Spleen (tissue), 11 donors: ENCODE data around the gene CASQ2. TPM values are rescaled to one million over a fixed set of nuclear protein-coding genes. Genes with fewer than 3 reads are reported as not detected.

Experiments used
- DNase-seq: peaks from one replicate; pipeline ENCODE4 v3.0.0-alpha.2; 2020
- H3K27ac ChIP-seq, 8 donors: fragments of 200-600 bp; sonication (generic) in 7 of 8; 1 replicate in 4 of 8; 2 replicates in 4 of 8; pipeline versions ENCODE4 v1.5.0 to v1.8.0; 2016 to 2021; ENCODE audit warnings: inconsistent platforms in 4 of 8, mild to moderate bottlenecking in 4 of 8, moderate library complexity in 1 of 8
- H3K27me3 ChIP-seq, 7 donors: fragments of 200-600 bp; sonication (generic) in 6 of 7; replicated peaks in 1 of 7; 1 replicate in 4 of 7; 2 replicates in 3 of 7; pipeline versions ENCODE4 v1.5.0 to v1.8.0; 2016 to 2021; ENCODE audit warnings: inconsistent platforms in 3 of 7, mild to moderate bottlenecking in 1 of 7
- H3K36me3 ChIP-seq, 6 donors: fragments of 200-600 bp; sonication (generic) in 5 of 6; 1 replicate in 4 of 6; 2 replicates in 2 of 6; pipeline versions ENCODE4 v1.5.0 to v1.8.0; 2016 to 2021; ENCODE audit warnings: inconsistent platforms in 2 of 6
- H3K4me1 ChIP-seq, 6 donors: fragments of 200-600 bp; sonication (generic) in 5 of 6; 1 replicate in 3 of 6; 2 replicates in 3 of 6; pipeline versions ENCODE4 v1.5.0 to v1.8.0; 2016 to 2021; ENCODE audit warnings: inconsistent platforms in 3 of 6
- H3K4me3 ChIP-seq, 8 donors: fragments of 200-600 bp; sonication (generic) in 7 of 8; 1 replicate in 4 of 8; 2 replicates in 4 of 8; pipeline versions ENCODE4 v1.5.0 to v1.8.0; 2016 to 2021; ENCODE audit warnings: inconsistent platforms in 4 of 8, mild to moderate bottlenecking in 4 of 8, moderate library complexity in 2 of 8
- H3K9me3 ChIP-seq, 8 donors: fragments of 200-600 bp; sonication (generic) in 7 of 8; 1 replicate in 4 of 8; 2 replicates in 4 of 8; pipeline versions ENCODE4 v1.5.0 to v1.8.0; 2016 to 2021; ENCODE audit warnings: inconsistent platforms in 4 of 8
- CTCF ChIP-seq, 11 experiments: fragments of 200-600 bp in 7 of 11; fragments of 450-650 bp in 4 of 11; sonication (generic) in 4 of 11; IDR thresholded peaks in 8 of 11; conservative IDR thresholded peaks in 3 of 11; 1 replicate in 7 of 11; 2 replicates in 4 of 11; pipeline versions ENCODE4 v1.4.0 to v1.8.0; 2016 to 2021; ENCODE audit warnings: antibody characterized with exemption in 11 of 11, inconsistent platforms in 4 of 11, mild to moderate bottlenecking in 1 of 11
- POLR2A ChIP-seq, 3 donors: fragments of 450-650 bp; IDR thresholded peaks; one replicate each; pipeline ENCODE4 v1.5.1; 2017; ENCODE audit warnings: antibody characterized with exemption in 3 of 3, mild to moderate bottlenecking in 1 of 3
- POLR2AphosphoS5 ChIP-seq, 3 donors: sonication (generic); formaldehyde crosslinking; IDR thresholded peaks; one replicate each; pipeline ENCODE4 v1.5.1; 2017; ENCODE audit warnings: antibody characterized with exemption in 3 of 3
- WGBS, 5 donors: extraction: QIAGEN DNeasy Blood & Tissue Kit in 3 of 5; methylation state at CpG; one replicate each; pipeline versions ENCODE4 v1.1.5 to v1.1.7; 2013 to 2018; 5-methylcytosine and 5-hydroxymethylcytosine counted together
- intact Hi-C: fragments of 100-400 bp; cut with DNase I; formaldehyde crosslinking; loops from one replicate; pipeline ENCODE4 v1.15.0; 2023; ENCODE audit warnings: low total_unique reads
- polyA plus RNA-seq, 3 donors: library from polyadenylated mRNA; stranded (reverse); fragments of 200-250 nt; gene quantifications; one replicate each; pipeline ENCODE4 v1.2.1, GENCODE V29; 2013
- total RNA-seq, 7 donors: library from RNA; depleted of rRNA in 3 of 7; stranded (reverse); fragments of >200 nt in 3 of 7; fragmentation: NEBNext Ultra II Directional in 4 of 7; extraction: Animal tissue kit (Norgen Biotek cat#: 25700) in 4 of 7; gene quantifications; one replicate each; pipeline versions ENCODE4 v1.1.0 to v1.2.1, GENCODE V29; 2016 to 2021
- donor health status: healthy with polysubstance abuse.
- donor health status: DM: no; HTN: no; CAD: no; lungs with moderate emphysema.
- donor health status: DM: no; HTN: no; CAD: no.
- donor health status: Bipolar disorder and iron deficiency.
- donor health status: healthy.
- donor health status: DM: no; HTN: no; CAD: no.
- donor health status: DM: yes; HTN: yes; CAD: no.

Gene CASQ2
- total and polyA plus RNA-seq, 10 donors, result 0.24 to 0.93 (median 0.51) TPM

- no peak overlapping the region for H3K4me3 ChIP-seq
- H3K27ac ChIP-seq, result no peak overlapping the region
- H3K27me3 ChIP-seq, result no peaks in the 10 kb centered on the region
- TF ChIP-seq CTCF (IDR thresholded peaks at IDR 0.05 in 8 of 11, conservative IDR thresholded peaks at IDR 0.05 in 3 of 11), result no peak
- no peak for TF ChIP-seq POLR2AphosphoS5 (IDR thresholded peaks at IDR 0.05)
- TF ChIP-seq POLR2A (IDR thresholded peaks at IDR 0.05), result no peak
- intact Hi-C loops, result no loop called here
- no peaks in the 10 kb centered on the region for H3K9me3 ChIP-seq
- peaks cover 0 to 33% (median 8%) of the 10 kb centered on the region in 6 donors for H3K36me3 ChIP-seq
- WGBS, 5 donors, result 95 to 97% (median 95%) methylated on average over 4 of the region's 4 CpGs
- no peak for DNase-seq
- no peaks in the 10 kb centered on the region for H3K4me1 ChIP-seq
These were observed 76.3 kb downstream of the CASQ2 start for GRCh38 chr1:115692224-115692623.

GRCh38 chr1:115690972-115691371 lies 77.5 kb downstream of the CASQ2 start:
- intact Hi-C loops, result no loop called here
- no peak for DNase-seq
- no peaks in the 10 kb centered on the region for H3K27me3 ChIP-seq
- H3K9me3 ChIP-seq, result no peaks in the 10 kb centered on the region
- peaks cover 0 to 35% (median 8%) of the 10 kb centered on the region in 6 donors for H3K36me3 ChIP-seq
- 95 to 98% (median 96%) methylated on average over 8 of the region's 8 CpGs for WGBS, 5 donors
- no peak overlapping the region for H3K27ac ChIP-seq
- no peak overlapping the region for H3K4me3 ChIP-seq
- no peaks in the 10 kb centered on the region for H3K4me1 ChIP-seq
- no peak for TF ChIP-seq CTCF (IDR thresholded peaks at IDR 0.05 in 8 of 11, conservative IDR thresholded peaks at IDR 0.05 in 3 of 11)
- TF ChIP-seq POLR2AphosphoS5 (IDR thresholded peaks at IDR 0.05), result no peak
- no peak for TF ChIP-seq POLR2A (IDR thresholded peaks at IDR 0.05)

- no peaks in the 10 kb centered on the region for H3K4me1 ChIP-seq
- TF ChIP-seq POLR2AphosphoS5 (IDR thresholded peaks at IDR 0.05) (no peak), POLR2A (IDR thresholded peaks at IDR 0.05) (no peak), CTCF (IDR thresholded peaks at IDR 0.05 in 8 of 11, conservative IDR thresholded peaks at IDR 0.05 in 3 of 11) (no peak)
- WGBS, 5 donors, result 85 to 96% (median 94%) methylated on average over 2 to 3 of the region's 3 CpGs
- H3K9me3 ChIP-seq, result no peaks in the 10 kb centered on the region
- no peak overlapping the region for H3K4me3 ChIP-seq
- peaks cover 0 to 55% (median 14%) of the 10 kb centered on the region in 6 donors for H3K36me3 ChIP-seq
- no peaks in the 10 kb centered on the region for H3K27me3 ChIP-seq
- H3K27ac ChIP-seq, result no peak overlapping the region
- intact Hi-C loops, result no loop called here
- no peak for DNase-seq
These were observed 80.8 kb downstream of the CASQ2 start for GRCh38 chr1:115687744-115688143.

DNA sequence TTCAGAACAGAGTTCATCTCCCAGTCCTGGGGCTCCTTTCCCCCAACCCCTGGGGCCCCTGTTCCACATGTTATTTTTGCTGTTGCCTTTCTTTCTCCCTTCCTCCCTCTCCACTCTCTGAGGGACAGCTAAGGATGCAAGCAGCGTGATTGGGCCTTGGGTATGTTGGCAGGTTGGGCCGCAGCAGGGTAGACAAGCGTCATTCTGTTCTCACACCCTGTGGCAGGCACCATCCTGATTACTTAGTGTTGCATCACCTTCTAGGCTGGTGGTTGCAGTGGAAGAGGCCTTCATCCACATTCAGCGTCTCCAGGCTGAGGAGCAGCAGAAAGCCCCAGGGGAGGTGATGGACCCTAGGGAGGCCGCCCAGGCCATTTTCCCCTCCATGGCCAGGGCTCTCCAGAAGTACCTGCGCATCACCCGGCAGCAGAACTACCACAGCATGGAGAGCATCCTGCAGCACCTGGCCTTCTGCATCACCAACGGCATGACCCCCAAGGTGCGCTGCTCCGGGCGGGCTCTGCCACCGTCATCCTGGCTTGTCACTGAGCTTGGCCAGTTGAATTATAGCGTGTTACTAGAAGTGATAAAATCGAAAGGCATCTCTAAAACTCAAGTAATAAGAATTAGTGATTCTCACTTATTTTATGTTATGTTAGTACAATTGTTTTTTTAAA lies 83.3 kb downstream of the CASQ2 start:
- H3K27me3 ChIP-seq, result no peaks in the 10 kb centered on the region
- no peaks in the 10 kb centered on the region for H3K9me3 ChIP-seq
- H3K4me3 ChIP-seq, result no peak overlapping the region
- intact Hi-C loops, result no loop called here
- H3K4me1 ChIP-seq, result no peaks in the 10 kb centered on the region
- WGBS, 5 donors, result 89 to 96% (median 90%) methylated on average over 14 of the region's 14 CpGs
- DNase-seq, result no peak
- no peak overlapping the region for H3K27ac ChIP-seq
- peaks cover 0 to 29% (median 7%) of the 10 kb centered on the region in 6 donors for H3K36me3 ChIP-seq
- TF ChIP-seq POLR2AphosphoS5 (IDR thresholded peaks at IDR 0.05) (no peak), POLR2A (IDR thresholded peaks at IDR 0.05) (no peak), CTCF (IDR thresholded peaks at IDR 0.05 in 8 of 11, conservative IDR thresholded peaks at IDR 0.05 in 3 of 11) (no peak)
